Measurements from ENCODE around the gene POU2AF1.

POU2AF1 gene

GRCh38 chr11:111384494-111384893, 5.4 kb upstream of the POU2AF1 start:
- DNase-seq, result no peak

GRCh38 chr11:111382451-111382850, 3.4 kb upstream of the POU2AF1 start:
- no peak for DNase-seq

GRCh38 chr11:111379602-111380136, 594 bp upstream of the POU2AF1 start:
- DNase-seq, result no peak

GRCh38 chr11:111378185-111378860, 752 bp downstream of the POU2AF1 start:
- DNase-seq, result no peak

GRCh38 chr11:111376181-111376871, 2.7 kb downstream of the POU2AF1 start:
- no peak for DNase-seq

GRCh38 chr11:111373590-111373989, 5.5 kb downstream of the POU2AF1 start:
- DNase-seq, result no peak

- no peak for DNase-seq
Measured at GRCh38 chr11:111372538-111372937, 6.5 kb downstream of the POU2AF1 start.

- DNase-seq, result no peak
Measured at GRCh38 chr11:111370902-111371578, 8.0 kb downstream of the POU2AF1 start.

GRCh38 chr11:111370270-111370901, 8.7 kb downstream of the POU2AF1 start:
- no peak for DNase-seq

GRCh38 chr11:111368285-111368560, 10.9 kb downstream of the POU2AF1 start:
- DNase-seq, result no peak

GRCh38 chr11:111367411-111368284, 11.4 kb downstream of the POU2AF1 start:
- no peak for DNase-seq

GRCh38 chr11:111366560-111367410, 12.3 kb downstream of the POU2AF1 start:
- DNase-seq, result no peak

GRCh38 chr11:111365722-111366559, 13.1 kb downstream of the POU2AF1 start:
- DNase-seq, result no peak

- DNase-seq, result no peak
Measured at GRCh38 chr11:111364503-111364902, 14.6 kb downstream of the POU2AF1 start.

GRCh38 chr11:111363985-111364384, 15.1 kb downstream of the POU2AF1 start:
- no peak for DNase-seq

- no peak for DNase-seq
Measured at GRCh38 chr11:111362887-111363411, 16.1 kb downstream of the POU2AF1 start.

GRCh38 chr11:111361874-111362273, 17.2 kb downstream of the POU2AF1 start:
- no peak for DNase-seq

- no peak for DNase-seq
Measured at GRCh38 chr11:111361052-111361801, 17.8 kb downstream of the POU2AF1 start.

Measured in CD4-positive, alpha-beta T cell treated with Interleukin-10 for 1 hour (primary cell).